MCF 10A (cell line): ENCODE measurements around the gene YWHAQ. TPM values are rescaled to one million over a fixed set of nuclear protein-coding genes. Genes with fewer than 3 reads are reported as not detected.

Experiments used
- BruUV-seq: library from RNA; stranded (reverse); fragments of 400-500 nt; replicated peaks from 2 replicates; lab custom pipeline; 2021; lab: Mats Ljungman, UMichigan
- CTCF ChIA-PET: fragments of 300-600 bp; sonication (Branson Sonifier 250); formaldehyde crosslinking; extraction: SDS; loops from one replicate; lab custom pipeline; 2021; ENCODE audit warnings: antibody characterized with exemption, inconsistent platforms; lab: Yijun Ruan, JAX
- POLR2A ChIA-PET: fragments of 300-600, 350-650 bp; sonication (Branson Sonifier 250); formaldehyde crosslinking; extraction: SDS; loops from one replicate; lab custom pipeline; 2020; ENCODE audit warnings: antibody characterized with exemption, inconsistent platforms; lab: Yijun Ruan, JAX
- DNase-seq: peaks from one replicate; pipeline ENCODE4 v3.0.0-alpha.2; 2018; ENCODE audit not compliant: unreplicated experiment
- H3K27ac Mint-ChIP-seq: one replicate; pipeline ENCODE4 v1.8.0; 2022; ENCODE audit warnings: mild to moderate bottlenecking, low read depth, mixed read lengths; ENCODE audit not compliant: unreplicated experiment
- H3K27me3 Mint-ChIP-seq: one replicate; pipeline ENCODE4 v1.8.0; 2022; ENCODE audit warnings: mixed read lengths; ENCODE audit not compliant: insufficient read depth, unreplicated experiment
- H3K36me3 Mint-ChIP-seq: one replicate; pipeline ENCODE4 v1.8.0; 2022; ENCODE audit warnings: mild to moderate bottlenecking, moderate library complexity, mixed read lengths; ENCODE audit not compliant: insufficient read depth, unreplicated experiment
- H3K4me1 Mint-ChIP-seq: one replicate; pipeline ENCODE4 v1.8.0; 2022; ENCODE audit warnings: mixed read lengths; ENCODE audit not compliant: insufficient read depth, unreplicated experiment
- H3K4me3 Mint-ChIP-seq: one replicate; pipeline ENCODE4 v1.8.0; 2022; ENCODE audit warnings: mild to moderate bottlenecking, moderate library complexity, mixed read lengths; ENCODE audit not compliant: unreplicated experiment
- H3K9me3 Mint-ChIP-seq: one replicate; pipeline ENCODE4 v1.8.0; 2022; ENCODE audit warnings: mixed read lengths; ENCODE audit not compliant: unreplicated experiment
- intact Hi-C: fragments of 100-400 bp; cut with micrococcal nuclease; formaldehyde crosslinking; loops from 2 replicates; pipeline ENCODE4 v1.14.1; 2022
- total RNA-seq: library from RNA; stranded (reverse); gene quantifications from 2 replicates; pipeline ENCODE4 v1.2.3, GENCODE V29; 2022
- TF ChIP-seq, protein P1 (sequence below): fragments of 200-600 bp; IDR thresholded peaks from one replicate; pipeline ENCODE4 v1.8.0; 2022; ENCODE audit warnings: antibody characterized with exemption, mild to moderate bottlenecking; ENCODE audit not compliant: unreplicated experiment

YWHAQ gene
- total RNA-seq, 1 experiment from 2014 or later: 239 TPM

DNA sequence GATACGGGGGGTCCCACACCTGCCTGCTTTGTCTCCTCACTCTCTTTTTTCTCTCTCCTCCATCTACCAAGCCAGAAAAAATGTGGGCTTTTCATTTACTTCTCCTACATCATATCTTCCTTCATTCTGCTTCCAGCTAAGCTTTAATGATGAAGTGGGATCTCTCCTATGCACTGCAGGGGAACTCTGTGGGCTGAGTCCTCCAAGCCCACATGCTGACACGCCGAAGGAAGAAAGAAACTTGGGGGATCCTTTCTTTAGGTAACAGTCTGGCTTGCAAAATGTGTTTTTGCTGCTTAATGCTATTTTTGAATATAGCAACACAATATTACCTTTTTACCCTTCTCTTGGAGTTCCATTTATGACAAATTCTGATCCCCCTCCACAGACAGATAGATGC, 33.6 kb upstream of the YWHAQ start:
- intact Hi-C loops: no loop called here
- no TSS peak for BruUV-seq
- peaks cover 5% of the 10 kb centered on the region for H3K4me1 Mint-ChIP-seq
- no peak for DNase-seq
- ChIA-PET CTCF (no interaction called here), POLR2A (interaction anchor here (1.7 kb wide), 1 partner anchor 9 kb away, joined by 4 read pairs; no protein-coding TSS in a partner anchor)
- H3K9me3 Mint-ChIP-seq: no peaks in the 10 kb centered on the region
- TF ChIP-seq, protein P1, sequence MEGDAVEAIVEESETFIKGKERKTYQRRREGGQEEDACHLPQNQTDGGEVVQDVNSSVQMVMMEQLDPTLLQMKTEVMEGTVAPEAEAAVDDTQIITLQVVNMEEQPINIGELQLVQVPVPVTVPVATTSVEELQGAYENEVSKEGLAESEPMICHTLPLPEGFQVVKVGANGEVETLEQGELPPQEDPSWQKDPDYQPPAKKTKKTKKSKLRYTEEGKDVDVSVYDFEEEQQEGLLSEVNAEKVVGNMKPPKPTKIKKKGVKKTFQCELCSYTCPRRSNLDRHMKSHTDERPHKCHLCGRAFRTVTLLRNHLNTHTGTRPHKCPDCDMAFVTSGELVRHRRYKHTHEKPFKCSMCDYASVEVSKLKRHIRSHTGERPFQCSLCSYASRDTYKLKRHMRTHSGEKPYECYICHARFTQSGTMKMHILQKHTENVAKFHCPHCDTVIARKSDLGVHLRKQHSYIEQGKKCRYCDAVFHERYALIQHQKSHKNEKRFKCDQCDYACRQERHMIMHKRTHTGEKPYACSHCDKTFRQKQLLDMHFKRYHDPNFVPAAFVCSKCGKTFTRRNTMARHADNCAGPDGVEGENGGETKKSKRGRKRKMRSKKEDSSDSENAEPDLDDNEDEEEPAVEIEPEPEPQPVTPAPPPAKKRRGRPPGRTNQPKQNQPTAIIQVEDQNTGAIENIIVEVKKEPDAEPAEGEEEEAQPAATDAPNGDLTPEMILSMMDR: no peak
- peaks cover 12% of the 10 kb centered on the region for H3K27me3 Mint-ChIP-seq
- H3K36me3 Mint-ChIP-seq: no peaks in the 10 kb centered on the region
- no peak overlapping the region for H3K27ac Mint-ChIP-seq
- H3K4me3 Mint-ChIP-seq: no peak overlapping the region

DNA sequence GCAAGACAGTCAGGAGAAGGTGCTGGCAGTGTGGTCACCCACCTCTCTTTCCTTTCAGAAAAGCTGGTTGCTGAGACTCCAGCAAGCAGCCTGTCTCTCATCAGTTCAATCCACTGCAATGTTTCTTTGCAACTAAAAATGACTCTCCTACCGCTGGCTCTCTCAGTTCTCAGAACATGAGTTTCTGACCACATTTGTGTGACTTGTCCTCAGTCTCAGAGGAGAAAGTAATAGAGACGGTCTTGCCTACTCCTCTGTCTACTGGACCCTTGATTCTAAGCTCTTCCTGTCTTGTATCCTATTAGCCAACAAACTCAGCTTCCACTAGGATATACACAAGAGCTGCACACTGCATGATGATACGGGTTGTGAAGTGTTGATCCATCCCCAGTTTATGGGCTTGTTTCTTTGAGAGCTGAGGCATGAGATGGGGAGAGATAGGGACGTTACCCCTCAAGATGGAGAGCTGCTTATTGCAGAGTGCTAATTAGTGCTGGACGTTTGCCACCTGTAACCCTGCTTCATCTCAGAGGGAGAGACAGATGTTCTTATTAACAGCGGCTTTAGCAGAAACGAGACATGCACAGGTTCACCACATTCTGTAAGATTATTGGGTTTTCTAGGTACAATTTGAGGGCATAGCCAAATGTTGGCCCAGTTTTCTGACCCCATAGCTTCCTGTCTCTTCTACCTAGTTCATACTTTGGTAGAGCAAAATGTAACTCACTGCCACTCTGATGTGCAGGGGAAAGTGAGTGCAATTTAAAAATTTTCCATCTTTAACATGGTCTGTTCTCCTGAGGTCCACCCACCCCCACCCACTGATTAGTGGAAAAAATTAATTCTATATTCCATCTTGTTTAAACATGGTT, 32.4 kb upstream of the YWHAQ start:
- CTCF ChIA-PET: interaction anchor here (0.6 kb wide), 1 partner anchor 261 kb away, joined by 3 read pairs; no protein-coding TSS in a partner anchor

DNA sequence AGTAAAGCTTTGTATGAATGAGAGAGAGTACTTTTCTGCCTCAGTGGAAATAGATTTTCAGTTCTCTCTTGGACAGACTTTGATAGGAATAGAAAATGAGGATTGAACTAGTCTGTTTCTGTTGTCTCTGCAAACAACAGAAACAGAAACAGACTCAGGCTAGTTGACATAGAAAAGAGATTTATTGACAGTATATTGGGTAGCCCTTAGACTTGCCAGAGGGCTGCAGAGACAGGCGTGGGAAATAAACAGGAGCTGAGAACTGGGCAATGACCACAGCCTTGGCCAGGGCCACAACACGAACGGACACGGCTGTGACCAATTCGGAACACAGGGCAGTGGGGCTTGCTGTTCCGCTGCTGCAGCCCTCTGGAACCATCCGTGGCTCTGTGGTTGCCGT, 30.5 kb upstream of the YWHAQ start:
- ChIA-PET POLR2A (interaction anchor here (0.7 kb wide), 1 partner anchor 88 kb away, joined by 3 read pairs; no protein-coding TSS in a partner anchor), CTCF (no interaction called here)
- no peaks in the 10 kb centered on the region for H3K36me3 Mint-ChIP-seq
- DNase-seq: no peak
- H3K4me1 Mint-ChIP-seq: peaks cover 29% of the 10 kb centered on the region
- intact Hi-C loops: no loop called here
- peak overlapping the region; percentile 68 for H3K27ac Mint-ChIP-seq
- H3K9me3 Mint-ChIP-seq: no peaks in the 10 kb centered on the region
- BruUV-seq: no TSS peak
- H3K27me3 Mint-ChIP-seq: peaks cover 12% of the 10 kb centered on the region
- H3K4me3 Mint-ChIP-seq: no peak overlapping the region
- TF ChIP-seq, protein P1: no peak

More for the DNA sequence above, 32.4 kb upstream of the YWHAQ start:
- Mint-ChIP-seq H3K9me3 (no peaks in the 10 kb centered on the region), H3K4me3 (no peak overlapping the region), H3K27ac (no peak overlapping the region), H3K4me1 (peaks cover 11% of the 10 kb centered on the region), H3K36me3 (no peaks in the 10 kb centered on the region), H3K27me3 (peaks cover 12% of the 10 kb centered on the region)
- intact Hi-C loops: no loop called here
- TF ChIP-seq, protein P1: no peak
- DNase-seq: no peak
- BruUV-seq: no TSS peak
- POLR2A ChIA-PET: interaction anchor here (1.7 kb wide), 1 partner anchor 8 kb away, joined by 4 read pairs; no protein-coding TSS in a partner anchor

DNA sequence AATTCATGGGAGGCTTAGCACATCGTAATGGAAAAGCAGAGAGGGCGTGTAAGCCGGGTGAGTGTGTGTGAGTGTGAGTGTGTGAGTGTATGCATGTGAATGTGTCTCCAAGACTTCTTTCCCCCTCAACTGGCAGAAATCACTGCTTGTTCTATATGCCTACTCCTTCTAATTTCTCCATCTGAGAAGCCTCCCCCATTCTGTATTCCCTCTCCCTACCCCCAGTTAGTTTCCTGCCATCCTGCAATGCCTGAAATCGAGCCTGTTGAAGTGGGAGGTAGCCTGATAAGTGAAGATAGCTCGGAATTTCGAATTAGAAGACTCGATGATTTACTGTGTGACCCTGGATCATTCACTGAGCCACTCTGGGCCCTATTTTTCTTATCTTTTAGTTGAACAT, 30.0 kb upstream of the YWHAQ start:
- TF ChIP-seq, protein P1: no peak
- CTCF ChIA-PET: interaction anchor here (0.5 kb wide), 1 partner anchor 329 kb away, joined by 3 read pairs; no protein-coding TSS in a partner anchor
- Mint-ChIP-seq H3K9me3 (no peaks in the 10 kb centered on the region), H3K4me1 (peaks cover 32% of the 10 kb centered on the region), H3K4me3 (no peak overlapping the region), H3K36me3 (no peaks in the 10 kb centered on the region), H3K27ac (peak overlapping the region; percentile 68), H3K27me3 (peaks cover 12% of the 10 kb centered on the region)
- no TSS peak for BruUV-seq
- intact Hi-C loops: no loop called here
- POLR2A ChIA-PET: interaction anchor here (0.7 to 1.0 kb wide), 2 partner anchors 88 to 92 kb away, joined by 3 read pairs; no protein-coding TSS in a partner anchor
- DNase-seq: no peak
